OCI-LY3 (cell line): ENCODE data around the gene DYNLT5.

Experiments used
- H2AFZ ChIP-seq: fragments of 200-600, 300-600 bp; shearing (Covaris generic); 2 replicates; pipeline ENCODE4 v1.6.0; 2014; ENCODE audit warnings: antibody characterized with exemption, low read depth, low read length
- H3K27ac ChIP-seq: fragments of 200-600, 300-600 bp; sonication (generic); 2 replicates; pipeline ENCODE4 v1.5.1; 2014; ENCODE audit warnings: mild to moderate bottlenecking, low read length, moderate library complexity, mixed read lengths
- H3K27me3 ChIP-seq: fragments of 200-600, 300-600 bp; sonication (generic); 2 replicates; pipeline ENCODE4 v1.6.1; 2014; ENCODE audit warnings: low read depth, low read length, mixed read lengths
- H3K36me3 ChIP-seq: fragments of 200-600, 300-600 bp; sonication (generic); replicated peaks from 2 replicates; pipeline ENCODE3; 2014; ENCODE audit warnings: low read depth, low read length, mixed read lengths
- H3K4me1 ChIP-seq: fragments of 300-600, 200-600 bp; sonication (generic); 2 replicates; pipeline ENCODE4 v1.6.1; 2014; ENCODE audit warnings: low read length, mixed read lengths
- H3K4me2 ChIP-seq: fragments of 200-600, 300-600 bp; sonication (generic); 2 replicates; pipeline ENCODE4 v1.6.1; 2014; ENCODE audit warnings: low read length, mixed read lengths
- H3K4me3 ChIP-seq: fragments of 300-600, 200-600 bp; sonication (generic); 2 replicates; pipeline ENCODE4 v1.5.1; 2014; ENCODE audit warnings: antibody characterized with exemption, mild to moderate bottlenecking, low read length, moderate library complexity
- H3K79me2 ChIP-seq: fragments of 300-600, 200-600 bp; shearing (Covaris generic); 2 replicates; pipeline ENCODE4 v1.6.1; 2014; ENCODE audit warnings: mild to moderate bottlenecking, low read length, mixed read lengths
- H3K9ac ChIP-seq: fragments of 300-600, 200-600 bp; shearing (Covaris generic); 2 replicates; pipeline ENCODE4 v1.6.0; 2014; ENCODE audit warnings: mild to moderate bottlenecking, low read length, moderate library complexity
- H3K9me3 ChIP-seq: fragments of 200-600, 300-600 bp; shearing (Covaris generic); 2 replicates; pipeline ENCODE4 v1.6.1; 2014; ENCODE audit warnings: low read length, mixed read lengths; ENCODE audit not compliant: insufficient read depth
- H4K20me1 ChIP-seq: fragments of 200-600, 300-600 bp; sonication (generic); 2 replicates; pipeline ENCODE4 v1.6.1; 2016; ENCODE audit warnings: low read length, mixed read lengths; ENCODE audit not compliant: insufficient read depth
- EZH2phosphoT487 ChIP-seq: fragments of 200-600 bp; shearing (Covaris generic); IDR thresholded peaks from 2 replicates; pipeline ENCODE4 v1.6.1; 2018; ENCODE audit warnings: antibody characterized with exemption, mixed run types, low read depth
- TF ChIP-seq, protein P1 (sequence below): fragments of 200-600, 300-600 bp; sonication (generic); IDR thresholded peaks from 2 replicates; pipeline ENCODE4 v1.5.1; 2014; ENCODE audit warnings: antibody characterized with exemption, low read length, low read depth

The DYNLT5 gene

DNA sequence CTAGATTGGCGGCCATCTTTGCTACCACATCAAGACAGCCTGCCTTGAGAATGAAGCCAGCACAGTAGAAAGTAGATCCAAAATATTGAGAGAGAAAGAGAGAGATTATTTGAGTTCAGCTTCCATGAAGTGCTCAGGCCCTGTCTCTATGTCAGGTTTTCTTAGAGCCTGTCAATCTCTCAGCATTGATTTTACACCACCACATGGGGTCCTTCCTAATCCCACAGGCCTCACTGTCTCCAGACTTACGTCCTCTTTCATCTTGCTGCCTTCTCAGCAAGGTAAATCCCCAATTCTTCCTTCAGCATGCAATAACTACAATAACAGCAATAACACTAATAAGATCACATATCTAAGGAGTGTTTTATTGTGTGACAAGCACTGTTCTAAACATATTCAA, 21.0 kb downstream of the DYNLT5 start:
- no peak for TF ChIP-seq EZH2phosphoT487
- TF ChIP-seq, protein P1, sequence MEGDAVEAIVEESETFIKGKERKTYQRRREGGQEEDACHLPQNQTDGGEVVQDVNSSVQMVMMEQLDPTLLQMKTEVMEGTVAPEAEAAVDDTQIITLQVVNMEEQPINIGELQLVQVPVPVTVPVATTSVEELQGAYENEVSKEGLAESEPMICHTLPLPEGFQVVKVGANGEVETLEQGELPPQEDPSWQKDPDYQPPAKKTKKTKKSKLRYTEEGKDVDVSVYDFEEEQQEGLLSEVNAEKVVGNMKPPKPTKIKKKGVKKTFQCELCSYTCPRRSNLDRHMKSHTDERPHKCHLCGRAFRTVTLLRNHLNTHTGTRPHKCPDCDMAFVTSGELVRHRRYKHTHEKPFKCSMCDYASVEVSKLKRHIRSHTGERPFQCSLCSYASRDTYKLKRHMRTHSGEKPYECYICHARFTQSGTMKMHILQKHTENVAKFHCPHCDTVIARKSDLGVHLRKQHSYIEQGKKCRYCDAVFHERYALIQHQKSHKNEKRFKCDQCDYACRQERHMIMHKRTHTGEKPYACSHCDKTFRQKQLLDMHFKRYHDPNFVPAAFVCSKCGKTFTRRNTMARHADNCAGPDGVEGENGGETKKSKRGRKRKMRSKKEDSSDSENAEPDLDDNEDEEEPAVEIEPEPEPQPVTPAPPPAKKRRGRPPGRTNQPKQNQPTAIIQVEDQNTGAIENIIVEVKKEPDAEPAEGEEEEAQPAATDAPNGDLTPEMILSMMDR, result no peak
- H3K9me3 ChIP-seq, result no peaks in the 10 kb centered on the region
- no peaks in the 10 kb centered on the region for H4K20me1 ChIP-seq
- H2AFZ ChIP-seq, result no peak overlapping the region
- H3K27ac ChIP-seq, result no peak overlapping the region
- no peak overlapping the region for H3K9ac ChIP-seq
- no peak overlapping the region for H3K4me2 ChIP-seq
- no peaks in the 10 kb centered on the region for H3K79me2 ChIP-seq
- no peak overlapping the region for H3K4me3 ChIP-seq
- H3K36me3 ChIP-seq, result no peaks in the 10 kb centered on the region
- H3K27me3 ChIP-seq, result no peaks in the 10 kb centered on the region
- no peaks in the 10 kb centered on the region for H3K4me1 ChIP-seq

DNA sequence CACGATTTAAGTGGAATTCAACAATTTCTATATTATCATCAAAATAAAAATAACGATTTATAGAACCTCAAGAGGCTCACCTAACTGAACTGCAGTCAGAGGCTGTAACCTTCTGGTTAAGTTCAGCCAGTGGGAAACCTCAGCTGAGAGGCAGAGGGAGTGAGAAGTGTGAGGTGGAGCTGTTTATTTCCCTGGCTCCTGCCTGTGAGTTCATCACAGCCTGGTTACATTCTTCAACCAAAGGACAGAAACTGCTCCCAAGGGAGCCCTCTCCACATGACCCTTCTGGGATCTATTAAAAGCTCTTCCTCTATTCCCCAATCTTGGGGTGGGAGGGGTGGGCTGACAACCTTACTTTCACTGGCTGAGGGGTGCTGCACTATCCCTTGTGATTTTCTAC, 22.2 kb downstream of the DYNLT5 start:
- no peaks in the 10 kb centered on the region for H3K27me3 ChIP-seq

DNA sequence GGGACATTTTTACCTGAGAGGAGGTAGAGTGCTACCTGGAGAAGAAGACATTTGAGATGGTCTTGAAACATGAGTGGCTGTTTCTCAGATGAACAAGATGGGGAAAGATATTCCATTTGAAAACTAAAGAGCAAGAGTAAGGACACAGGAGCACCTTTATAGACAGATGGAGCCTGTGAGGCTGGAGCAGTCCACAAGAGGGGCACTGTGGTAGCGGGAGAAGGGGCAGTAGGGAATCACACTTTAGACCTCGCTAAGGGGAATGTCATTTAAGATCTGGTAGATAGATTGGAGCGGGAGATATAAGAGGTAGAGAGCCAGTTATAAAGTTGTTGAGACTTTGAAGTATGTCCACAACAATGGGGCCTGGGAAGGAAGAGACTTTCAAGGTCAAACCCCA, 23.4 kb downstream of the DYNLT5 start:
- H4K20me1 ChIP-seq, result no peaks in the 10 kb centered on the region
- H3K36me3 ChIP-seq, result no peaks in the 10 kb centered on the region
- H3K4me2 ChIP-seq, result no peak overlapping the region
- H3K27ac ChIP-seq, result no peak overlapping the region
- H3K4me1 ChIP-seq, result no peaks in the 10 kb centered on the region
- H2AFZ ChIP-seq, result no peak overlapping the region
- H3K9ac ChIP-seq, result no peak overlapping the region
- TF ChIP-seq, protein P1, result no peak
- no peak for TF ChIP-seq EZH2phosphoT487
- H3K9me3 ChIP-seq, result no peaks in the 10 kb centered on the region
- H3K79me2 ChIP-seq, result no peaks in the 10 kb centered on the region
- no peaks in the 10 kb centered on the region for H3K27me3 ChIP-seq
- no peak overlapping the region for H3K4me3 ChIP-seq

More for the DNA sequence above, 22.2 kb downstream of the DYNLT5 start:
- Histone ChIP-seq H3K36me3 (no peaks in the 10 kb centered on the region), H3K4me2 (no peak overlapping the region), H3K9ac (no peak overlapping the region), H3K4me3 (no peak overlapping the region), H3K79me2 (no peaks in the 10 kb centered on the region), H3K4me1 (no peaks in the 10 kb centered on the region), H2AFZ (no peak overlapping the region), H3K9me3 (no peaks in the 10 kb centered on the region), H3K27ac (no peak overlapping the region), H4K20me1 (no peaks in the 10 kb centered on the region)
- TF ChIP-seq, protein P1, result no peak
- no peak for TF ChIP-seq EZH2phosphoT487

DNA sequence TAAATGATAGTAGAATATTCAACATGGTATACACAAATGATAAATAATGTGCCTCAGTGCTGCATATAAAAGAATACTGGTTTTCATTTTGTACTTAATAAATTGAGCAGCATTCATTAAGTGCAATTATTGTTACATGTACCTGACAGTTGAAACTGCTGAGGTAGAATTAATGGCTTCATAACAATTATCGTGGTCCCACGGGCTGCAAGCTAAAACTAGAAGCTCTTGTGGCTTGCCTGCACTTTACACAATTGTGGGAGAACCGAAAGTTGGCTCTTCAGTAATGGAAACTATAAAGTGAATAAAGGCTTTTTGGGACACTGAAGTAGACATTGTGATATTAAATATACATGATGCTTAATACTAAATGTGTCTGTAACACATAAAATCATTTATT, 25.6 kb downstream of the DYNLT5 start:
- no peaks in the 10 kb centered on the region for H4K20me1 ChIP-seq
- no peaks in the 10 kb centered on the region for H3K4me1 ChIP-seq
- no peak overlapping the region for H3K4me3 ChIP-seq
- no peaks in the 10 kb centered on the region for H3K36me3 ChIP-seq
- no peak overlapping the region for H3K9ac ChIP-seq
- H3K4me2 ChIP-seq, result no peak overlapping the region
- TF ChIP-seq, protein P1, result no peak
- TF ChIP-seq EZH2phosphoT487, result no peak
- no peak overlapping the region for H3K27ac ChIP-seq
- H2AFZ ChIP-seq, result no peak overlapping the region
- no peaks in the 10 kb centered on the region for H3K79me2 ChIP-seq
- no peaks in the 10 kb centered on the region for H3K27me3 ChIP-seq
- H3K9me3 ChIP-seq, result no peaks in the 10 kb centered on the region
